ENCODE measurements around the gene PPM1M. TPM values are rescaled to one million over a fixed set of nuclear protein-coding genes. Genes with fewer than 3 reads are reported as not detected.

PPM1M gene
- total RNA-seq, 2 experiments from 2014 or later = 90.7 to 91.9 TPM

- peak overlapping the region; percentile 89 for H3K27ac Mint-ChIP-seq
- H3K4me1 Mint-ChIP-seq (ENCODE audit: low read depth) = peaks cover 80% of the 10 kb centered on the region
- H3K27me3 Mint-ChIP-seq (ENCODE audit: low read depth) = no peaks in the 10 kb centered on the region
- ATAC-seq (no peak), DNase-seq (no peak)
- ChIA-PET POLR2A (interaction anchor here (0.6 to 1.5 kb wide), 5 partner anchors 9 to 121 kb away, joined by 3 to 5 read pairs (median 4); partner anchors contain the start of gene GLYCTK), CTCF (interaction anchor here (0.8 to 9.7 kb wide), 11 partner anchors 16 to 216 kb away, joined by 3 to 176 read pairs (median 5); partner anchors contain the start of gene TWF2)
- H3K4me3 Mint-ChIP-seq = peak overlapping the region; percentile 79
- peaks cover 42% of the 10 kb centered on the region for H3K36me3 Mint-ChIP-seq (ENCODE audit: low read depth)
- no peaks in the 10 kb centered on the region for H3K9me3 Mint-ChIP-seq (ENCODE audit: insufficient read depth)
These were observed 27.5 kb upstream of the PPM1M start for GRCh38 chr3:52218026-52218425.

GRCh38 chr3:52218454-52218853, 27.1 kb upstream of the PPM1M start:
- peak; percentile 57 for ATAC-seq
- POLR2A ChIA-PET = interaction anchor here (0.6 to 7.9 kb wide), 7 partner anchors 9 to 121 kb away, joined by 3 to 53 read pairs (median 4); partner anchors contain the start of genes GLYCTK and WDR82
- H3K27ac Mint-ChIP-seq = peak overlapping the region; percentile 89
- H3K4me3 Mint-ChIP-seq = peak overlapping the region; percentile 79
- CTCF ChIA-PET = interaction anchor here (0.8 to 9.7 kb wide), 12 partner anchors 15 to 217 kb away, joined by 3 to 176 read pairs (median 6); partner anchors contain the start of gene TWF2
- peak; percentile 77 for DNase-seq
- H3K27me3 Mint-ChIP-seq (ENCODE audit: low read depth) = no peaks in the 10 kb centered on the region
- peaks cover 84% of the 10 kb centered on the region for H3K4me1 Mint-ChIP-seq (ENCODE audit: low read depth)
- no peaks in the 10 kb centered on the region for H3K9me3 Mint-ChIP-seq (ENCODE audit: insufficient read depth)
- peaks cover 44% of the 10 kb centered on the region for H3K36me3 Mint-ChIP-seq (ENCODE audit: low read depth)

DNA sequence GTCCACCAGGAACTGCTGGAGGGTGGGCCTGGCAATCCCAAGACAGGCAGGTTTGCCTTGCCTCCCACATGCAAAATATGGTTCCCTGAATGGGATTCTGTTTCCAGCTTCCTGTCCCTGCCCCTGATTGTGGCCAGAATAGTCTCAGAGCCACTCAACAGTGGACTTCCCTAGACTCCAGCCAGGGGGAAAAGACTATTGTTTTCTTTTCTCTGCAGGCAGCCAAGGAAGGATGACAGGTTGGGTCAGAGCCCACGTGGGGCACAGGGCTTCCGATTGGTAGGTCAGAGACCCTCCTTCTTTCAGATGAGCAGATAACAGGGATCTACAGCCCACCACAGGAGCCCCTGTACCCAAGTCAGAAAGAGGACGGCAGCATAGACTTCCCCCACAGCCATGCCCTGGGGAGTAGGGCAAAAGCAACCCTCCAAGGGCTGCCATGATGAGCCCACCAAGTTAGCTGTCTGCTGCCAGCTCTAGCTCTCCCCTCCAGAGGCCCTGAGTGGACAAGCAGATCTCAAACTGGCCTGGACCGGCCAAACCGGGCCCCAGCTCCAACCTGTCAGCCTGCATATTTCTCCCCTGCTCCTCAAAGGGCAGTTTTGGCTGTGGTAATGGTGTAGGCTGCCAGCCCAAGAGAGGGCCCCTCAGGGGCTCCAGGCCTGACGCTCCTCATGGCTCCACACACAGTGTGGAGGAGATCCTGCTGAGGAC, 26.5 kb upstream of the PPM1M start:
- ChIA-PET CTCF (interaction anchor here (0.7 to 9.7 kb wide), 20 partner anchors 9 to 218 kb away, joined by 3 to 176 read pairs (median 6); partner anchors contain the start of genes PPM1M, TWF2 and WDR82), POLR2A (interaction anchor here (0.8 to 7.9 kb wide), 6 partner anchors 8 to 120 kb away, joined by 3 to 53 read pairs (median 5); partner anchors contain the start of genes TWF2 and WDR82)
- Mint-ChIP-seq H3K36me3 (ENCODE audit: low read depth) (peaks cover 45% of the 10 kb centered on the region), H3K27me3 (ENCODE audit: low read depth) (no peaks in the 10 kb centered on the region), H3K4me1 (ENCODE audit: low read depth) (peaks cover 90% of the 10 kb centered on the region), H3K9me3 (ENCODE audit: insufficient read depth) (no peaks in the 10 kb centered on the region), H3K27ac (peak overlapping the region; percentile 89), H3K4me3 (peak overlapping the region; percentile 79)
- DNase-seq (no peak), ATAC-seq (no peak)

- H3K27me3 Mint-ChIP-seq (ENCODE audit: low read depth) = no peaks in the 10 kb centered on the region
- peak overlapping the region; percentile 81 for H3K27ac Mint-ChIP-seq
These were observed 25.1 kb upstream of the PPM1M start for GRCh38 chr3:52220380-52221026.

DNA sequence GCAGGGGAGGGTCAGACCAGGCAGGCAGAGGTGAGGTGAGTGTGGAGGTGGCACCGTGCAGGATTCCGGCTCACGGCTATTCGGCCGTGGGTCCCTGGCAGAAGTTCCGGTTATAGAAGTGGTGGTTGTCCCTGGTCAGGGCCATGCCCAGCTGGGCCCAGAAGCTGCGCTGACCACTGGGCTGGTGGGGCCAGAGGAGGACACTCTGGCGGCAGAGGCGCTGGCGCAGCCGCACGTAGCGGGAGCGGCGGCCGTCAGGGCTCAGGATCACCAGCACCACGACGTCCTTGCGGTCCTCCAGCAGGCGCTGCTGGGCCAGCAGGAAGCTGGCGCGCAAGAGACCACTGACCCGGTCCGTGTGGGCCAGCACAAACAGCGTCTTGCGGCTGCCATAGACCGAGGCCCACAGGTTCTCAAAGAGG, 24.4 kb upstream of the PPM1M start:
- peak overlapping the region; percentile 96 for H3K27ac Mint-ChIP-seq
- DNase-seq = no peak
- CTCF ChIA-PET = interaction anchor here (0.6 to 9.7 kb wide), 36 partner anchors 12 to 421 kb away, joined by 3 to 176 read pairs (median 5); partner anchors contain the start of genes ALAS1, GLYCTK, POC1A and PPM1M
- peaks cover 30% of the 10 kb centered on the region for H3K36me3 Mint-ChIP-seq (ENCODE audit: low read depth)
- ATAC-seq = no peak
- POLR2A ChIA-PET = interaction anchor here (0.6 to 7.9 kb wide), 7 partner anchors 10 to 349 kb away, joined by 3 to 53 read pairs (median 8); partner anchors contain the start of genes TWF2 and WDR82
- H3K9me3 Mint-ChIP-seq (ENCODE audit: insufficient read depth) = no peaks in the 10 kb centered on the region
- no peaks in the 10 kb centered on the region for H3K27me3 Mint-ChIP-seq (ENCODE audit: low read depth)
- H3K4me1 Mint-ChIP-seq (ENCODE audit: low read depth) = peaks cover 97% of the 10 kb centered on the region
- H3K4me3 Mint-ChIP-seq = peak overlapping the region; percentile 81

More at GRCh38 chr3:52220380-52221026, 25.1 kb upstream of the PPM1M start:
- POLR2A ChIA-PET = interaction anchor here (0.6 to 7.9 kb wide), 8 partner anchors 9 to 350 kb away, joined by 3 to 53 read pairs (median 6); partner anchors contain the start of genes TWF2 and WDR82
- peak; percentile 66 for ATAC-seq
- Mint-ChIP-seq H3K4me3 (peak overlapping the region; percentile 81), H3K4me1 (ENCODE audit: low read depth) (peaks cover 96% of the 10 kb centered on the region), H3K9me3 (ENCODE audit: insufficient read depth) (no peaks in the 10 kb centered on the region), H3K36me3 (ENCODE audit: low read depth) (peaks cover 33% of the 10 kb centered on the region)
- DNase-seq = peak; percentile 93
- CTCF ChIA-PET = interaction anchor here (0.6 to 9.7 kb wide), 42 partner anchors 11 to 421 kb away, joined by 3 to 176 read pairs (median 5); partner anchors contain the start of genes ALAS1, GLYCTK, POC1A and PPM1M

DNA sequence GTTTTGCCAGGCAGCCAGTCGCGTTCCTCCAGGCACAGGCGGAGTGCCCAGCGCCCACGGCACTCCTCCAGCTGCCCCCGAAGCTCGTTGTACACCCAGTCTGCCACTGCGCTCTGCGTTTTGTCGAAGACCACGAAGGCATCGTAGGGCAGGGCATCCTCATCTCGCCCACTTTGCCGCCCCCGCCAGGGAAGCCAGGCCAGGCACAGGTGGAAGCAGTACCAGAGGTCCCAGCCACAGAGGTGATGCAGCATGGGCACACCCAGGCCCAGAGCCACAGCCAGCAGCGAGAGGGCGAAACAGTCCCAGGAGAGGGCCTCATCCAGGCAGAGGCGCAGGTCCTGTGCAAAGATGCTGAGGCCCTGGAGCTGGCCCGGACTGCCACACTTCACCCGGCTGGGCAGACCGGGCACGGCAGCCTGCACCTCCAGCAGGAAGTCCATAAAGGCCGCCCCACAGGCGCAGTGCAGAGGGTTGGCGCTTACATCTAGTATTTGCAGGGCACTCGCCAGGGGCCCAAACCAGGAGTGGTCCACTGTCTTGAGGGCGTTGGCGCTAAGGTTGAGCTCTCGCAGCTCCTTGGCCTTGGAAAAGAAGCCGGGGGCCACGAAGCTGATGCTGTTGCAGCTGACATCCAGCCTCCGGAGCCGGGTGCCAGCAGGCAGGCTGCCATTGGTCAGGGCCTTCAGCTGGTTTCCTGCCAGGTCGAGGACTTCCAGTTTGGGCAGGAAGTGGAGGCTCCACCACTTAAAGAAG, 23.8 kb upstream of the PPM1M start:
- H3K4me3 Mint-ChIP-seq = peak overlapping the region; percentile 81
- H3K27ac Mint-ChIP-seq = peak overlapping the region; percentile 96
- POLR2A ChIA-PET = interaction anchor here (0.6 to 7.9 kb wide), 10 partner anchors 10 to 226 kb away, joined by 3 to 53 read pairs (median 6); partner anchors contain the start of genes RPL29, TWF2 and WDR82
- peaks cover 30% of the 10 kb centered on the region for H3K36me3 Mint-ChIP-seq (ENCODE audit: low read depth)
- peaks cover 98% of the 10 kb centered on the region for H3K4me1 Mint-ChIP-seq (ENCODE audit: low read depth)
- no peaks in the 10 kb centered on the region for H3K27me3 Mint-ChIP-seq (ENCODE audit: low read depth)
- CTCF ChIA-PET = interaction anchor here (0.7 to 9.7 kb wide), 22 partner anchors 11 to 420 kb away, joined by 3 to 176 read pairs (median 8); partner anchors contain the start of genes ALAS1, GLYCTK, PPM1M and TWF2
- DNase-seq = peak; percentile 85
- H3K9me3 Mint-ChIP-seq (ENCODE audit: insufficient read depth) = no peaks in the 10 kb centered on the region
- peak; percentile 61 for ATAC-seq

GRCh38 chr3:52222319-52223221, 23.0 kb upstream of the PPM1M start:
- Mint-ChIP-seq H3K4me1 (ENCODE audit: low read depth) (peaks cover 93% of the 10 kb centered on the region), H3K36me3 (ENCODE audit: low read depth) (peaks cover 30% of the 10 kb centered on the region), H3K9me3 (ENCODE audit: insufficient read depth) (no peaks in the 10 kb centered on the region), H3K4me3 (peak overlapping the region; percentile 81), H3K27me3 (ENCODE audit: low read depth) (no peaks in the 10 kb centered on the region), H3K27ac (peak overlapping the region; percentile 96)
- DNase-seq (no peak), ATAC-seq (no peak)
- ChIA-PET CTCF (interaction anchor here (0.7 to 9.7 kb wide), 17 partner anchors 11 to 221 kb away, joined by 3 to 176 read pairs (median 11); partner anchors contain the start of genes GLYCTK, PPM1M, TWF2 and WDR82), POLR2A (interaction anchor here (0.6 to 7.9 kb wide), 9 partner anchors 9 to 227 kb away, joined by 3 to 53 read pairs (median 4); partner anchors contain the start of genes RPL29, TWF2 and WDR82)

DNA sequence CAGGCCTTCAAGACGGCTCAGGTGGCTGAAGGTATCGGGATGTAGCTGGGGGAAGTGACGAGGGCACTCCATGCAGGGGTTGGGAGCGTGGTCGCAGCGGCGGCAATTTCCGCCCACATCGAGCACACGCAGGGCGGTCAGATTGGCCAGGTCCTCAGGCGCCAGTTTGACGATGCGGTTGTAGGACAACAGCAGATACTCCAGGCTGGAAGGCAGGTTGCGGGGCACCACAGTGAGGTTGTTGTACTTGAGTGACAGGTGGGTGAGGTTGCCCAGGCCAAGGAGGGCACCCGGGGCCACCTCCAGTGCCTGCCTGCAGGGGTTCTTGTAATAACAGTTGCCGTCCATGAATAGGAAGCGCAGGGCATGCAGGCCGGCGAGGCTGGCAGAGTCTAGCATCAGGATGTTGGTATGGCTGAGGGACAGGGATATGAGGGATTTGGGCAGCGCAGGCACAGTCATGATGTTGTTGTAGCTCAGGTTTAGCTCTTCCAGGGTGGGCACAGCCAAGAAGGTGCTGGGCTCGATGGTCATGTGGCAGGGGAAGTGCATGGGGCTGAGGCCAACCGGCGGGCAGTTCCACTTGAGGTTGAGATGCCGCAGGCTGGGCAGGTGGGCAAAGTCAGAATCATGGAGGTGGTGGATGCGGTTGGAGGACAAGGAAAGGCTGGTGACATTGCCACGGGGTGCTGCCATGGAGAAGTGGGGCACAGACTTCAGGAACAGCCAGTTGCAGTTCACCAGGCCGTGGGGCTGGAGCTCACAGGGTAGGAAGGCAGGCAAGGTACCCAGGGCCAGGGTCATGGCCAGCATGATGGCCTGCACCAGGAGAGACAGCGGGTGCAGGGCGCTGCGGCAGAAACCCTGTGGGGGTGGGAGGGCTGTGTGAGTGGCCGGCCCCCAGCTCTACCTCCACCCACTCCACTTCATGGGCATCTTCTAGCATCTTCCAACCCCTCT, 21.8 kb upstream of the PPM1M start:
- ChIA-PET CTCF (interaction anchor here (1.0 to 9.7 kb wide), 9 partner anchors 10 to 223 kb away, joined by 3 to 176 read pairs (median 30); partner anchors contain the start of genes GLYCTK, TWF2 and WDR82), POLR2A (interaction anchor here (7.9 kb wide), 1 partner anchor 54 kb away, joined by 53 read pairs; the partner anchor contains the start of gene WDR82)
- Mint-ChIP-seq H3K9me3 (ENCODE audit: insufficient read depth) (no peaks in the 10 kb centered on the region), H3K27ac (peak overlapping the region; percentile 96), H3K4me3 (peak overlapping the region; percentile 81), H3K27me3 (ENCODE audit: low read depth) (no peaks in the 10 kb centered on the region), H3K4me1 (ENCODE audit: low read depth) (peaks cover 81% of the 10 kb centered on the region), H3K36me3 (ENCODE audit: low read depth) (peaks cover 37% of the 10 kb centered on the region)
- ATAC-seq (no peak), DNase-seq (no peak)

Data from activated CD8-positive, alpha-beta T cell treated with anti-CD3 and anti-CD28 coated beads, Interleukin-2, amount 10 ng/mL, durations not matched to agents 7 days and 5 days (primary cell).